ENCODE data around the gene C11orf52. TPM values are rescaled to one million over a fixed set of nuclear protein-coding genes. Genes with fewer than 3 reads are reported as not detected.

Gene C11orf52
- total RNA-seq, 1 experiment from 2014 or later, result 10.5 TPM

DNA sequence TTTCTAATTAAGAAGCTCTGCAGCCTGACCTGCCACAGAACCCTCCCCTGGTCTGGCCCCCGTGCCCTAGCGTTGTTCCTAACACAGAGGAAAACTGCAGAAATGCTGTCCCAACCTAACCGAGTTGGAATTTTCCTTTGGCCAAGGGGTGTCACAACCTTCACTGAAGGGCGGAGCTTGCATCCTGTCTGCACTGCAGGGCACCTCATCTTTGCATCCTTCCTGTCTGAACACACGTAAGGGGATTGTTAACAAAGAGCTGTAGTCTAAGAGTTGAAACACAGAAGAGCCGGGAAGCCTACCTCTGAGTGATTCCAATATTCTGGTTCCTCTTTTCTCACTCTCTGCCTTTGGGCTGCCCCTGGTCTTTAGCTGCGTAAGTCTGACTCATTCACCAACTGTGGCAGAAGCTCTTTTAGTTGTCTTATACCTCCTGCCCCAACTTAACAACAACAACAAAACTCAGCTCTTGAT, 20.0 kb downstream of the C11orf52 start:
- Histone ChIP-seq H3K9ac (ENCODE audit: low read length) (no peak overlapping the region), H3K9me3 (ENCODE audit: low read length) (no peaks in the 10 kb centered on the region), H2AFZ (ENCODE audit: low read length) (no peak overlapping the region), H3F3A (ENCODE audit: low read length, unreplicated experiment) (no peaks in the 10 kb centered on the region), H3K4me3 (ENCODE audit: low read length) (no peak overlapping the region), H3K4me2 (ENCODE audit: low read length) (peak overlapping the region; percentile 94), H3K36me3 (ENCODE audit: low read depth, low read length) (no peaks in the 10 kb centered on the region), H3K27ac (ENCODE audit: low read length) (no peak overlapping the region), H3K79me2 (ENCODE audit: low read length) (0 out of 2 replicates have a peak, but pooled peaks cover 4% of the 10 kb centered on the region), H3K27me3 (ENCODE audit: low read length) (no peaks in the 10 kb centered on the region), H3K4me1 (ENCODE audit: insufficient read depth, low read length) (peaks cover 30% of the 10 kb centered on the region), H4K20me1 (ENCODE audit: low read length) (no peaks in the 10 kb centered on the region), H3K9me2 (replicated peaks; ENCODE audit: low read length) (no peaks in the 10 kb centered on the region)
- POLR2A ChIA-PET (ENCODE audit: unreplicated experiment), result interaction anchor here (0.7 to 1.0 kb wide), 3 partner anchors 12 to 40 kb away, joined by 3 to 4 read pairs (median 3); no protein-coding TSS in a partner anchor
- CTCF ChIA-PET, result interaction anchor here (0.6 to 2.2 kb wide), 2 partner anchors 43 to 288 kb away, joined by 5 to 7 read pairs; no protein-coding TSS in a partner anchor
- no peak for TF ChIP-seq EZH2phosphoT487 (IDR thresholded peaks at IDR 0.05; ENCODE audit: borderline replicate concordance, low read length)
- TF ChIP-seq, protein P1, sequence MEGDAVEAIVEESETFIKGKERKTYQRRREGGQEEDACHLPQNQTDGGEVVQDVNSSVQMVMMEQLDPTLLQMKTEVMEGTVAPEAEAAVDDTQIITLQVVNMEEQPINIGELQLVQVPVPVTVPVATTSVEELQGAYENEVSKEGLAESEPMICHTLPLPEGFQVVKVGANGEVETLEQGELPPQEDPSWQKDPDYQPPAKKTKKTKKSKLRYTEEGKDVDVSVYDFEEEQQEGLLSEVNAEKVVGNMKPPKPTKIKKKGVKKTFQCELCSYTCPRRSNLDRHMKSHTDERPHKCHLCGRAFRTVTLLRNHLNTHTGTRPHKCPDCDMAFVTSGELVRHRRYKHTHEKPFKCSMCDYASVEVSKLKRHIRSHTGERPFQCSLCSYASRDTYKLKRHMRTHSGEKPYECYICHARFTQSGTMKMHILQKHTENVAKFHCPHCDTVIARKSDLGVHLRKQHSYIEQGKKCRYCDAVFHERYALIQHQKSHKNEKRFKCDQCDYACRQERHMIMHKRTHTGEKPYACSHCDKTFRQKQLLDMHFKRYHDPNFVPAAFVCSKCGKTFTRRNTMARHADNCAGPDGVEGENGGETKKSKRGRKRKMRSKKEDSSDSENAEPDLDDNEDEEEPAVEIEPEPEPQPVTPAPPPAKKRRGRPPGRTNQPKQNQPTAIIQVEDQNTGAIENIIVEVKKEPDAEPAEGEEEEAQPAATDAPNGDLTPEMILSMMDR (conservative IDR thresholded peaks at IDR 0.05; ENCODE audit: low read depth, low read length), result no peak
- no peak for TF ChIP-seq EZH2 (IDR thresholded peaks at IDR 0.05; ENCODE audit: low read length, unreplicated experiment)
- intact Hi-C loops (cut with micrococcal nuclease), result no loop called here
- peak; percentile 32 for DNase-seq
- ATAC-seq, result peak; percentile 26
- BruUV-seq (replicated peaks), result TSS peak; percentile 24

- Histone ChIP-seq H3K36me3 (ENCODE audit: low read depth, low read length) (no peaks in the 10 kb centered on the region), H3K27ac (ENCODE audit: low read length) (no peak overlapping the region), H3K4me1 (ENCODE audit: insufficient read depth, low read length) (peaks cover 39% of the 10 kb centered on the region), H3K9me3 (ENCODE audit: low read length) (no peaks in the 10 kb centered on the region), H4K20me1 (ENCODE audit: low read length) (no peaks in the 10 kb centered on the region), H3K27me3 (ENCODE audit: low read length) (no peaks in the 10 kb centered on the region), H3K4me2 (ENCODE audit: low read length) (no peak overlapping the region), H3K9ac (ENCODE audit: low read length) (no peak overlapping the region), H3K4me3 (ENCODE audit: low read length) (no peak overlapping the region), H3K79me2 (ENCODE audit: low read length) (0 out of 2 replicates have a peak, but pooled peaks cover 4% of the 10 kb centered on the region), H2AFZ (ENCODE audit: low read length) (no peak overlapping the region), H3F3A (ENCODE audit: low read length, unreplicated experiment) (no peaks in the 10 kb centered on the region), H3K9me2 (replicated peaks; ENCODE audit: low read length) (no peaks in the 10 kb centered on the region)
- intact Hi-C loops (cut with micrococcal nuclease), result no loop called here
- ATAC-seq, result no peak
- BruUV-seq (replicated peaks), result no TSS peak
- TF ChIP-seq EZH2phosphoT487 (IDR thresholded peaks at IDR 0.05; ENCODE audit: borderline replicate concordance, low read length), result no peak
- TF ChIP-seq, protein P1 (conservative IDR thresholded peaks at IDR 0.05; ENCODE audit: low read depth, low read length), result no peak
- no peak for TF ChIP-seq EZH2 (IDR thresholded peaks at IDR 0.05; ENCODE audit: low read length, unreplicated experiment)
- CTCF ChIA-PET, result interaction anchor here (0.7 kb wide), 1 partner anchor 42 kb away, joined by 3 read pairs; no protein-coding TSS in a partner anchor
- POLR2A ChIA-PET (ENCODE audit: unreplicated experiment), result interaction anchor here (0.7 to 1.0 kb wide), 2 partner anchors 38 to 86 kb away, joined by 3 to 4 read pairs; no protein-coding TSS in a partner anchor
- DNase-seq, result peak; percentile 59
Observed at GRCh38 chr11:111939836-111940604, 21.3 kb downstream of the C11orf52 start.

Measured in PC-3 (cell line).